SIG-M5 (cell line): ENCODE measurements around the gene ACKR4.
"Not testable (repeated sequence)": the region's sequence is repeated elsewhere in the genome, so short reads cannot be mapped to it uniquely, and the experiment has no call there.

Source experiments
- DNase-seq: peaks from one replicate; lab custom pipeline; 2025; lab: John Stamatoyannopoulos, UW

Gene ACKR4

DNA sequence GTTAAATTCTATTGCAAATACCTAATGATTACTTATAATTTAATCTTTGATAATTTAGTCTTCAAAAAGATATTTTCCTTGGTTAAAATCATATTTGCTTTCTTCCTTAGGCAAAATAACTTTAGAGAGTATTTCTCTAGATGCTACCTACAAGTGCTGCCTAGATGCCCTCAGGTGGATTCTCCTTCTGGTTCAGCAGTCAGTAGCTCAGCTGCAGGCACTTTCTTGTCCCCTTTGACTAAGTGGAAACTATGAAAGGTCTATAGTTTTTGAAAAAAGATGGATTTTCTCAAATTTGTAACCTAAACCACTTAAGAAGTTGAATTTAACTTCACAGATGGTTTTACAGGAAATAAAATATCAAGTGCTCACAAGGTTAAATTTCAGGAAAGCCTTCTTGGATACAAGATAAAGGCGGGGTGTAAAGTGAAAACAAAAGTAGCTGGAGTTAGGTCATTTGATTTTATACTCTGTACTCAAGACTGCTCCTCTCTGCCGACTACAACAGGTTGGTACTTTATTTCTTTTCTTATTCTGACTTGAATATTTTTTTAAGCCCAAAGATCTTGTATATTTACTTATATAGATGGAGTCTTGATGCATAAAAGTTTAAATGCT is at the start of gene ACKR4:
ACKR4 (plus strand) TSS at position 455 of the 618 bp plus-strand sequence. CDS start 3,128 bp downstream, outside the sequence.
- no peak for DNase-seq

DNA sequence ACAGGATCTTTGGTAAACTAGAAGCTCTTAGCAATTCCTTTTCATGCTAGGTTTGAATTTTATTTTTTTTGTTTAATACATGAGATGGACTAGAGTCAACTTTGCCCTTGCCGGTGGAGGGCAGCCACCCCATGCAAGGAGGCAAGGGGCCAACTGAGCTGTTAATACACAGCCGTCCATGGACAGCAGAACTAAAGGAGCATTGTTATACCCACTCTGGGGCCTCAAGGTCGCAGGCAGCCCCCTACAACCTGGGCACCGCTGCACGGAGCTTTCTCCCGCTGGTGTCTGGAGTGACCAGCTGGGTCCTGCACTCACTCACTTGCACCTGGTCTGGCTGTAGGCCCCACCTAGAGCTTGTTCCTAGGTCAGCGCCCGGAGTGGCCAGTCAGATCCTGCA is 47.9 kb upstream of the ACKR4 start:
- DNase-seq, result no peak

- DNase-seq, result no peak
Measured at GRCh38 chr3:132549890-132550578, 47.0 kb upstream of the ACKR4 start.

- DNase-seq, result no peak
Measured at GRCh38 chr3:132550579-132551305, 46.3 kb upstream of the ACKR4 start.

GRCh38 chr3:132553826-132554225 is 43.2 kb upstream of the ACKR4 start:
- DNase-seq, result no peak

DNA sequence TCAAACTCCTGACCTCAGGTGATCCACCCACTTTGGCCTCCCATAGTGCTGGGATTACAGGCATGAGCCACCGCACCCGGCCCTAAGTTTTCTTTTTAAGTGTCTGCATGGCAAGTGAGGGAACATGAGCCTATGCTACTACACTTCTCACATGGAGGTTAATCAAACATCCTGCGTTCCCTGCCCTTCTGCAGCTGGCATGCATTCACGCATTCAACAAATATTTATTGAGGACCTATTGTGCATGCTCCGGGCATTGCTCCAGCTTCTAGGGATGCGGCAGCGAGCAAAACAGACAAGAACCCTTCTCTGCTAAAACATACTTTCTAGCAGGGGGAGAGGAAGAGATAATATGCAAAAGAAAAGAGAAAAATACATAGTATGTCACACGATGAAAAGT is 42.6 kb upstream of the ACKR4 start:
- no peak for DNase-seq

GRCh38 chr3:132555306-132556035 is 41.6 kb upstream of the ACKR4 start:
- DNase-seq, result no peak

DNA sequence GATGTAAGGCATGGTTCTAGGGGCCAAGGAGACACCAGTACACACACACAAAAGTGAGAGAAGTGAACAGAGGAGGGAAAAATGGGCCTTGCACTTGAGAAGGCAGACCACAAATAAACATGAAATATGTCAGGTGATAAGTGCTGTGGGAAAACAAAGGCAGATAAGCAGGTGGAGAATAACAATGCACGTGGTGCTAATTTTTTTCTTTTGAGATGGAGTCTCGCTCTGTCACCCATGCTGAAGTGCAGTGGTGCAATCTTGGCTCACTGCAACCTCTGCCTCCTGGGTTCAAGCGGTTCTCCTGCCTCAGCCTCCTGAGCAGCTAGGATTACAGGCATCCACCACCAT is 41.1 kb upstream of the ACKR4 start:
- DNase-seq, result not testable (repeated sequence)

GRCh38 chr3:132556508-132557159 is 40.4 kb upstream of the ACKR4 start:
- no peak for DNase-seq

- DNase-seq, result no peak
Measured at GRCh38 chr3:132561003-132561402, 36.1 kb upstream of the ACKR4 start.

GRCh38 chr3:132563420-132564069 is 33.5 kb upstream of the ACKR4 start:
- no peak for DNase-seq

DNA sequence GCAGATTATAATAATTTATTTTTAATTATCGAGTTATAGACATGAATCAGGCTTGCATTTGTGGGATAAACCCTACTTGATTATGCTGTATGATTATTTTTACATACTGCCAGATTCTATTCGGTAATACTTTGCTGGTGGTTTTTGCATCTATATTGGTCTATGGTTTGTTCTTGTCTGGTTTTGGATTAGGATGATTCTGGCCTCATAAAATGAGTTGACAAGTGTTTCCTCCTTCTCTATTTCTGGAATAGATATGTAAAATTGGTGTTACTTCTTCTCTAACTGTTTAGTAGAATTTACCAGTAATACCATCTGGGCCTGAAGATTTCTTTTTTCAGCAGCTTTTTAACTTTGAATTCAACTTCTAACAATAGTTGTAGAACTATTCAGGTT is 33.0 kb upstream of the ACKR4 start:
- DNase-seq, result no peak

- no peak for DNase-seq
Measured at GRCh38 chr3:132568422-132568821, 28.6 kb upstream of the ACKR4 start.

GRCh38 chr3:132569153-132569552 is 27.9 kb upstream of the ACKR4 start:
- DNase-seq, result no peak

GRCh38 chr3:132569580-132569979 is 27.5 kb upstream of the ACKR4 start:
- no peak for DNase-seq

DNA sequence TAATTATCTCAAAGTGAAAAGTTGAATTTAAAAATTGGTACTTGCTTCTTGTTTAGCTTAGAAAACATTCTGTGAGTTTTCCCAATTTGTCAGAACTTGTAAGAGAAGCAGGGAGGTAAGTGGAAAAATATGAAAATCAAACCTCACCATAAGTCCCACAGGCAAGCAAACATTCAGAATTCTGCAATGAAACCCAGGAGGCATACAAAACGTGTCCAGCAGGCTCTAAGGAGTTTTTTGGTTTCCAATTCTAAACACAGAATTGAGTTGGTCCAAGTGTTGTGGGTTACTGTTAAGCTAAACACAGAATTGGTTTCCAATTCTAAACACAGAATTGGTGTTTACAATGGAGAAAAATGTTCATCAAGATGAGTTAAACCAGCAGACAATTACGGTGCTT is 27.1 kb upstream of the ACKR4 start:
- DNase-seq, result no peak

GRCh38 chr3:132573797-132574211 is 23.3 kb upstream of the ACKR4 start:
- no peak for DNase-seq

- no peak for DNase-seq
Measured at GRCh38 chr3:132587401-132587800, 9.7 kb upstream of the ACKR4 start.

DNA sequence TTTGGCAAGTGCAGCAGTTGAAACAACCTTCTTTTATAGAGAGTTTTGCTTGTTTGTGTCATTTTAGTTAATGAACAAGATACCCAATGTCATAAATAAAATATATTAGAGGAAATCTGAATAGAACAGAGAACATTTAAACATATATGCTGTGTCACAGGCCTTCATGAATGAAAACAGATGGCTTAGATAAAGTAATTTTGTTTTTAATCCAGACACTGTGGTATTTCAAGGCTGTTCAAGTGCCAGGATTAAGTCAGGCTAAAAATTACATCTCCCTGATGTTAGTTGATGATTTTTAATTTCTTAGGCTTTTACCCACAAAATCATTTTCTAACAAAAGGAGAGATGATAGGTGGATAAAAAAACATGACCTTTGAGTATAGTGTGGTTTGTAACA is 4.9 kb upstream of the ACKR4 start:
- no peak for DNase-seq

DNA sequence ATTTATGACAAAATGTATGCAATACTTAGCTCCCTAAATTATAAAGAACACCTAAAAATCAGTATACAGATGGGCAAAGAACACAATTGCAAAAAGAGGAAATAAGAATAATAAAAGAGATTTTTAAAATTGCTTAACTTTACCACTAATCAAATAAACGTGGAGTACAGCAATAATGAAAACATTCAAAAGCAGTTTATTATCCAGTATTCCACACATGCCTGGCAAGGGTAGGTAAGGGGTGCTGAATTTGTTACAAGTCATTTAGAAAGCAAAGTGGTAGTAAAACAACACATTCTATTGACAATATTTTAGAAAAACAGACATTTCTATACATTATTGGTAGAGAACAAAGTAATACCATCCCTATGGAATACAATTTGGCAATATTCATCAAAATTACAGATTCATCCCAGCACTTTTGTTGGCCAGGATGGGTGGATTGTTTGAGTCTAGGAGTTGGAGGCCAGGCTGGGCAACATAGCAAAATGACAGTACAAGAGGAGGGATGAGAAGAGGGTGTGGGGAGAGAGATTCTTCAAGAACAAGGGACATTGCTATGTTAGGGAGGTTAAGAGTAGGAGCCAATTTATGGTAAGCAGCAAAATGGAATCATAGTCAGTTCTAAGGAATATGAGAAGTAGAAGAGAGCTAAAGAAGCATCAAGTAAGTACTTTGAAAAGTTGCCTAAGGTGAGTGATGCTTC is 3.7 kb upstream of the ACKR4 start:
- no peak for DNase-seq

DNA sequence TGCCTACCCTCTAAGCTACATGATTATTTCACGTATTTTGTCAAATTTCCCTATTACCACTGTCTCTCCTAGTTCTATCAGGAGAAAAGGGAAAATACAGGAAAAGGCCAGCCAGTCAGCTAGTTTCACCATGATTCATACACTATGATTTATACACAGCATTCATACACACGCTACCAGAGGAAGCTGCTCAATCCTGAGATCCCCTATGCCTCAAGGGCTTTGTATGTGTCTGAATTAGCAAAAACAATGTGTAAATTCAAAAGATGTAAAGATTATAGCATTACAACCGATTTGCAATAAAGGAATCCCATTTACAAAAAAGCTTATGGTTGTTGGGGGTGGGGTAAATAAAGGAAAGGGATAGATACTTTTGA is 3.1 kb upstream of the ACKR4 start:
- DNase-seq, result no peak
